RWPE1 (cell line): ENCODE measurements around the gene ADGRD1.

ENCODE experiments used
- CTCF ChIA-PET: fragments of 350-600 bp; sonication (Branson Sonifier 250); formaldehyde crosslinking; extraction: SDS; loops from one replicate; lab custom pipeline; 2021; lab: Yijun Ruan, JAX
- POLR2A ChIA-PET: fragments of 400-600 bp; formaldehyde crosslinking; extraction: SDS; loops from one replicate; lab custom pipeline; 2020; ENCODE audit warnings: antibody characterized with exemption; ENCODE audit not compliant: low non-redundant PET; lab: Yijun Ruan, JAX
- DNase-seq: peaks from one replicate; pipeline ENCODE4 v3.0.0; 2012; ENCODE audit warnings: low spot score
- H3K27ac ChIP-seq: fragments of 450-650 bp; 2 replicates; pipeline ENCODE4 v1.5.1; 2017
- CTCF ChIP-seq: fragments of 450-650 bp; conservative IDR thresholded peaks from 2 replicates; pipeline ENCODE4 v1.5.1; 2017; ENCODE audit warnings: low read depth, mild to moderate bottlenecking

Gene ADGRD1

GRCh38 chr12:131044136-131044535, 90.4 kb downstream of the ADGRD1 start:
- no peak overlapping the region for H3K27ac ChIP-seq
- no peak for DNase-seq
- ChIA-PET CTCF (interaction anchor here (0.5 kb wide), 1 partner anchor 136 kb away, joined by 3 read pairs; no protein-coding TSS in a partner anchor), POLR2A (no interaction called here)
- no peak for TF ChIP-seq CTCF

GRCh38 chr12:131044760-131045381, 91.2 kb downstream of the ADGRD1 start:
- H3K27ac ChIP-seq = no peak overlapping the region
- CTCF ChIA-PET = no interaction called here
- POLR2A ChIA-PET = no interaction called here
- TF ChIP-seq CTCF = no peak
- no peak for DNase-seq

- H3K27ac ChIP-seq = no peak overlapping the region
- TF ChIP-seq CTCF = no peak
- ChIA-PET CTCF (no interaction called here), POLR2A (no interaction called here)
- no peak for DNase-seq
Measured at GRCh38 chr12:131045705-131046460, 92.2 kb downstream of the ADGRD1 start.

- DNase-seq = no peak
- TF ChIP-seq CTCF = no peak
- CTCF ChIA-PET = no interaction called here
- POLR2A ChIA-PET = no interaction called here
- no peak overlapping the region for H3K27ac ChIP-seq
Measured at GRCh38 chr12:131046813-131047788, 93.4 kb downstream of the ADGRD1 start.

- ChIA-PET POLR2A (no interaction called here), CTCF (no interaction called here)
- TF ChIP-seq CTCF = no peak
- no peak overlapping the region for H3K27ac ChIP-seq
- DNase-seq = no peak
Measured at GRCh38 chr12:131047789-131048610, 94.3 kb downstream of the ADGRD1 start.
